NCI-H345 (cell line): ENCODE data around the gene TNIP2.

ENCODE experiments used
- DNase-seq: peaks from one replicate; lab custom pipeline; 2025; lab: John Stamatoyannopoulos, UW

Gene TNIP2

DNA sequence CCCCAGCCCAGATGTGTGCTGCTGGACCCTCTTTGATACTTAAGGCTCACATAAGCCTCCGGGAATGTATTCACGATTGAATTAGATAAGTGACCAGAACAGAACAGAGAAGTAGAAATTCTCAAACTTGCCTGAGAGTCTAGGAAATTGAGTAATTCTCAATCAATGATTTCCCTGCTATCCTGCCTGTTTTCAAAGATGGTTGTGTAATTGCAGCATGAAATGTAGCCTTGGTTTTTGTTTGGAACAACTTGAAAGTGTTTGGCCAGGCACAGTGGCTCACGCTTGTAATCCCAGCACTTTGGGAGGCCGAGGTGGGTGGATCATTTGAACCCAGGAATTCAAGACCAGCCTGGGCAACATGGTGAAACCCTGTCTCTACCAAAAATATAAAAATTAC lies 41.2 kb downstream of the TNIP2 start:
- no peak for DNase-seq

DNA sequence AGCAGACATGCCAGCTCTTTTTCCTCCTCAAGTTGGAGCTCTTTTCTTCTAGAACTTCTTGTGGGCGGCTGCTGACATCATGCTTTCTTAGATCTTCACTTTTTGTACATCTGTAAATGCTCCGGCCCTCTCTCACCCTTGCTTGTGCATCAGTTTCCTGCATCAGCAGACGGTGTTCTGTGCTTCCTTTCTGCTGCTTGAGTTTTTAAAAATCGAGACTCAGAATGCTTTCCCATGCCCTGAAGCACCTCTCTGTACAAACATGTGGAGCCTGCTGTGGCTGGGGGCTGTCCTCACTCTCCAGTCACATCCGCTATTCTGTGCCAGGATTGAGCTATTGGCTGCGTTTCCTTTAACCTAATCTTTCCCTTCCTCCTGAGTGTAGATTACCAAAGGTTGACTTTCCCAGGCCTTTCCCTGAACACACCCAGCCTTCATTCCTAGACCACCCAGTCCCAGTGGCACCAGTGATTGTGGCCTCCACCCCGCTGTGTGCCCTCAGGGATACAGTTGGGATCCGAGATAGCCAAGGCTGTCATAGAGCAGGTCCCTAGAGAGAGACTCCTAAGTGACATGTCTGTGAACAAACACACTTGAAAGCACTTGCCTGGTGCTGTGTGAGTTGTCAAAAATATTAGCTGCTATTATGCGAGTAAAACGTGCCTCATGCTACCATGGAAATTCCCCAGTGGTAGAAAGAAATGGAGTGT lies 41.9 kb downstream of the TNIP2 start:
- peak; percentile 66 for DNase-seq

DNA sequence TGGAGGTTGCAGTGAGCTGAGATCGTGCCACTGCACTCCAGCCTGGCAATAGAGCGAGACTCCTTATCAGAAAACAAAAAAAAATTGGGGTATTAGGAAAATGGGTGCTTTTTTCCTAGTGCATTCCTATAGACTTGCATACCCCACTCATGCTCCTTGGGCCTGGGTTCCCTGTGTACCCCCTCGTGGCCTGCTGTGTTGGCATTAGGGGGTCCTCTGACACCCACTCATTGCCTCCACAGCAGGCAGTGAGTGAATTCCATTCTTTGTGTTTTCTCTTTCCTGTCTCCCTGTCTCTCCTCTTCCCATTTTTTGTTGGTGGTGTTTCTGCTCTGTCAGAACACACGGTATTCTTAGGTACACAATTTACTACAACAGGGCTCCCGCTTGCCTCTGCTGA lies 42.8 kb downstream of the TNIP2 start:
- DNase-seq: no peak

DNA sequence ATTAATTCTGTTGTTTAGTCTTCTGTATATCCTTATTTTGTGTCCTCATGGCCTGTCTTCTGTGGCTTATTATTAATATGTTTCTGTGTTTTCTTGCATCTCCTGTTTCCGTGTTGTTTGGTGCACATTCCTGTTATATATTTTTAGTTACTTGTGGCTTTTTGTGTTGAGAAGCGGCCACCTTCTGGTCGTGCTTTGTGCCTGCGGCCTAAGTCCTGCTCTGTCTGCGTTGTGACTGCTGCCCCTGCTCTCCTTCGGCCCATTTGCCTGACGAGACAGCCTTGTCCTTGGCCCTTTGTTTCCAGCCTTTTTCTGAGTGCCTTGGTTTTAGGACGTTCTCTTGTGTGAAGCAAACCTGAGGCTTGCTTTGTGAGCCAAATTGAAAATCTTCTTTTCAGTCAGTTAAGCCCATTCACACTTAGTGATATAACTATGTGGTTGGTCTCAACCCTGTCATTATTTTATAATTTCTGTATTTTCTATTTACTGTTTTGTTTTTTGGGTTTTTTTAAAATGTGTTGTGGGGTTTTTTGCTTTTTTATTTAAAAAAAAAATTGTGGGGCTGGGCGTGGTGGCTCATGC lies 43.8 kb downstream of the TNIP2 start:
- DNase-seq: no peak

DNA sequence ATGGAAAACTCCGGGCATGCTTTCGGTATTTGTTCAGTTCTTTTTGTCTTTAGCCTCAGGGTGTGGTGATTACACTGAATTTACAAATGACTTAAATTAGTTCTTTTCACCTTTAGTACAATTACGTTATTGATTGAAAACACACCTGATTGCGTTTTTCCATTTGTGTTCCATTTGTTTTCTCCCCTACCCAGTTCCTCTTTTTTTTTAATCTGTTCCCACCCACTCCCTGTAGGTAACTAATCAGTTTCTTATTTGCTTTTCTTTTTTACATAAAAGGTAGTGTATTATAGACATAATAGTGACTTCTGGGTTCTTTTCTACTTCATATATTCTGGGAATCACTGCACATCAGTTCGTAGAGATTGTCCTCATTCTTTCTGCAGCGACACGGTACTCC lies 53.4 kb downstream of the TNIP2 start:
- DNase-seq: no peak

DNA sequence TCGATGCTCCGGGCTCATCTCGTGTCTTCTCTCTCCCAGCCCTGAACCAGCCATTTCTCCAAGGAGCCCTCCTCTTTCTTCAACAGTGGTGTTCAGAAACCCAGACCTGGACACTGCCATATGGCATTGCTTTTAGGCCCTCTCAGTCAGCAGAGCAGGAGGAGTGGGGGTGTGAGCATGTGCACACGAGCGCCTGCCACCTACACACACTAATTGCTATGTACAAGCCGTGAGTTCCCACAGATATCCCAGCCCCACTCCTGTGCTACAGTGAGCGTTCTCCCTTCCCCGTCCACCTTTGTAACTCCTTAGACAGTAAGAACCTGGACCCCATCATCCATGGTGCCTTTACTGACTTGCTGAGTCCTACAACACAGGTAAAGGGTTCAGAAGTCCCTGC lies 53.8 kb downstream of the TNIP2 start:
- no peak for DNase-seq

DNA sequence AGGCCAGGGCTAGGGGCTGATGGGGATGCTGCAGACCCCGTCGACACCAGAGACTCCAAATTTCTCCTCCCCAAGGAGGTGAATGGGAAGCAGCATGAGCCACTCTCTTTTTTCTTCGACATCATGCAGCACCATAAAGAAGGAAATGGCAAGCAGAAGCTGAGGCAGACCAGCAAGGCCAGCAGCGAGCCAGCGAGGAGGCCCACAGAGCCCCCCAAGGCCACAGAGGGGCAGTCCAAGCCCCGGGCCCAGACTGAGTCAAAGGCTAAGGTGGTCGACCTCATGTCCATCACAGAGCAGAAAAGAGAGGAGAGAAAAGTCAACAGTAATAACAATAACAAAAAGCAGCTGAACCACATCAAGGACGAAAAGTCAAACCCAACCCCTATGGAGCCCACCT lies 56.1 kb downstream of the TNIP2 start:
- no peak for DNase-seq

DNA sequence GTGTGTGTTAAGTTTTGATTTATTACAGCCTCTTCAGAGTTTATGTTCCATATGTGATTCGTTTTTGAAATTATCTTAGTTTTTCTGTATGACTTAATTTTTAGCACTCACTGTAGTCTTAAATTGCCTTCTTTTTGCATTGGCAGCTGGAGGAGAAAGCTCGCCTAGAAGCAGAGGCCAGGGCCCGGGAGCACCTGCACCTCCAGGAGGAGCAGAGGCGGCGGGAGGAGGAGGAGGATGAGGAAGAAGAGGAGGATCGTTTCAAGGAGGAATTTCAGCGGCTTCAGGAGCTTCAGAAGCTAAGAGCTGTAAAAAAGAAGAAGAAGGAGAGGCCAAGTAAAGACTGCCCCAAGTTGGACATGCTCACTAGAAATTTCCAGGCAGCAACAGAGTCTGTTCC lies 56.6 kb downstream of the TNIP2 start:
- DNase-seq: no peak

DNA sequence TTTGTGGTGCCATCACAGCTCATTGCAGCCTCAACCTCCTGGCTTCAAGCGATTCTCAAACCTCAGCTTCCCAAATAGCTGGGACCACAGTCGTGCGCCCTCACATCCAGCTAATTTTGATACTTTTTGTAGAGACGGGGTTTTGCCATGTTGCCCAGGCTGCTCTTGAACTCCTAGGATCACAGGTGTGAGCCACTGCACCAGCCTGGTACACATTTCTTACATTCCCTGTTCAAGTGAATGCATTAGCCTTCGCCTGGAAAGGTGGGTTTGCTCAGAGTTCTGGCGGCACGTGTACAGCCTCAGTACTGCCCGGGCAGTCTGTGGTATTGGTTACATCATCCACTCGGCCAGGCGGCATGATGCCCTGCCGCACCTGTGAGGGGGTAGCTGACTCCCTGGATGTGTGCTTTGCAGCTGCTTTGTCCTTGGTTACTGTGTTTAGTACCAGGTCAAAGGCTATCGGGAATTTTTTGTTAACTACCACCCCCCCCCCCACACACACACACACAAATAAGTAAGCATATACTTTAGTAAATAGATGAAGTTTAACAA lies 57.1 kb downstream of the TNIP2 start:
- DNase-seq: no peak

DNA sequence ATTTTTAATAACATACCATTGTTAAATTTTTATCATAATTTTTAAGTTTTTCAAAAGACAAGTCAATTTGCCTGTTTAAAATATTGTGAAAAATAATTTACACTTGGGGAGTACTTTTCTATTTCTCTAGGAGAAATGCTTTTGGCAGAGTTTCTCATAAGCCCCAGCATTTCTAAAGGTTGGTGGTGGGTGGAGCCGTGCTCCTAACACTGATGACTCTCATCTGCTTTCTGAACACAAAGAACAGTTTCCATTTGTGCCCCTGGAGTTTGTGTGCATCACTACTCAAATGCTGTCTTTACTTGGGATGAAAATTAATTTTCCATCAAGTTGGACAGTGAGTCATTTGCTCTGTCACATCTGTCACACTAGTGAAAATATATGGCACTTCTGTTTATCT lies 57.6 kb downstream of the TNIP2 start:
- DNase-seq: no peak

DNA sequence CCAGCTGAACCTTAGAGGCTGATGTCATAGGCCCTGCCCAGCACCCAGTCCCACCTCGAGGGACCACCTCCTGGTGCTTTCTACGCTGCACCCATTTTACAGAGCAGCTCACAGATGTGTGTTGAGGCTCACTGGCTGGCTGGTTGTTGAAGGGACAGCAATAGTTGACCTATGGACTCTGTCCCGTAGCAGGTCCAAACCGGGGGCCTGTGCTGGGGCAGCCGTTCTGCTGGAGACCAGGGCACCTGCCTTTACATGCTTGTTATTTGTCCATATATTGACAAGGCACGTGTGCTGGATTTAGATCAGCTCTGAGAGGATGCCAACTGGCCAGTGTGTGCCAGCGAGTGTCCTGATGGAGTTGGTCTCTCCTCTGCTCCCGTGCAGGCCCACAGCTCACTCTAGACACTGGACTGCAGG lies 58.1 kb downstream of the TNIP2 start:
- DNase-seq: no peak

DNA sequence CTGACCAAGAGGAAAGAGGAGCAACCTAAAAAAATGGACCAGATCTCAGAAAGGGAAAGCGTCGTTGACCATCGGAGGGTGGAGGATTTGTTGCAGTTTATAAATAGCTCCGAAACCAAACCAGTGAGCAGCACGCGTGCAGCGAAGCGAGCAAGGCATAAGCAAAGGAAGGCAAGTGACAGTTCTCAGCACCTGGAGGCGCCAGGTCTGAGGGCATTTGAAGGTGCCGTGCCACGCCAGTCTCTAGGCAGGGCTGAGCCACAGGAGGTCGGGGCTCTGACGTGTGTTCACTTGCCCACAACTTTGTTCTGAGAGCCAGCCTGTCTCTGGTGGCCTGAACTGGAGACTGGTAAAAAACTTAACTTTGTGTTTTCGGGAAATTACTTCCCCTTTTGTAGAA lies 59.7 kb downstream of the TNIP2 start:
- no peak for DNase-seq

DNA sequence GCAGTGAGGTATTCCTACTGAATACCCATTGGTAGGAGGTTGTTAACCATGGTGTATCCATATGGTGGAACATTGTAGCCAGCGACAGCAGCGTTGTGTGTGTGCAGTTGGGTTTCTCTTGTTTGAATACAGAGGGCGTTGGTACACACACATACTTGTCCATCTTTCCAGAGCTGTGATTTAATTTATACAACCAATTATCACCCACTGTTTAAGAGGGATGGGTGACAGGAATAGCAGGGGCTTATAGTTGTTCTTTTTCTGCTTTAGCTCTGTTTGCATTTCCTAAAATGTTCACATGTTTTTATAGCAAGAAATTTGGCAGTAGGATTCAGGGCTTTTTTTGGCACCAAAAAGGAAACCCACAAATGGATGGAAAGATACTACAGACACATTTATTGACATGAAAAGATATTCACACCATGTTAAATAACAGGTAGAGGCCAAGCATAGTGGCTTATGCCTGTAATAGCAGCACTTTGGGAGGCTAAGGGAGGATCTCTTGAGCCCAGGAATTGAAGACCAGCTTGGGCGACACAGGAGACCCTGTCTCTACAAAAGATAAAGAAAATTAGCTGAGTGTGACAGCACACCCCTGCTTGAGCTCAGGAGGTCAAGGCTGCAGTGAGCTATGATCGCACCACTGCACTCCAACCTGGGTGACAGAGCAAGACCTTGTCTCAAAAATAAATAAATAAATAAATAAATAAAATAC lies 60.6 kb downstream of the TNIP2 start:
- DNase-seq: no peak

DNA sequence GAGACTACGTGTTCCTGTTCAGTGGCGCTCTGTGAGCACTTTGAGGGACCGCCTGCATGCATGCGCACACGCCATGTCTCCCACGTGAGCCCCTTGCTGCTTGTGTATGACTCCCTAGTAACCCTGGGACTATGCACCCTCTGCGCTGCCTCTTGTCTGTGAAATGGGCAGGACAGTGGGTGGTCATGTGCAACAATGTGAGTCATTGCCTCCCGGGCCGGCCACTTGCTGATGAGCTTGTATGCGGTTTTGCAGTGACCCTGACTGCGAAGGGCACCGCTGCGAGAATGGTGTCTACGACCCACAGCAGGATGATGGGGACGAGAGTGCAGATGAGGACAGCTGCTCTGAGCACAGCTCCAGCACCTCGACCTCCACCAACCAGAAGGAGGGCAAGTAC lies 61.4 kb downstream of the TNIP2 start:
- DNase-seq: no peak

DNA sequence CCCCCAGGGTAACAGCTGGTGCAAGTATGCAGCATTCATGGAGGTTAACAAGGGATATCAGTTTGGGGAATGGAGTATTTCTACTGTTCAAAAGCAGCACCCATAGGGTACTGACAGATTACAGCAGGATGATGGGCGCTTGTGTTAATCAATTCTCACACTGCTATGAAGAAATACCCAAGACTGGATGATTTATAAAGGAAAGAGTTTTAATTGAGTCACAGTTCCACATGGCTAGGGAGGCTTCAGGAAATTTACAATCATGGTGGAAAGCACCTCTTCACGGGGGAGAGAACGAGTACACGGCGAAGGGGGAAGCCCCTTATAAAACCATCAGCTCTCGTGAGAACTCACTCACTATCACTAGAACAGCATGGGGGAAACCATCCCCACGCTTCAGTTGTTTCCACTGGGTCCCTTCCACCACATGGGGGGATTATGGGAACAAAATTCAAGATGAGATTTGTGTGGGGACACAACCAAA lies 64.1 kb downstream of the TNIP2 start:
- DNase-seq: no peak
